ENCODE measurements around the gene SLC39A7. TPM values are rescaled to one million over a fixed set of nuclear protein-coding genes. Genes with fewer than 3 reads are reported as not detected.

Gene SLC39A7
- total RNA-seq, 2 donors from 2014 or later = 123 to 163 TPM

DNA sequence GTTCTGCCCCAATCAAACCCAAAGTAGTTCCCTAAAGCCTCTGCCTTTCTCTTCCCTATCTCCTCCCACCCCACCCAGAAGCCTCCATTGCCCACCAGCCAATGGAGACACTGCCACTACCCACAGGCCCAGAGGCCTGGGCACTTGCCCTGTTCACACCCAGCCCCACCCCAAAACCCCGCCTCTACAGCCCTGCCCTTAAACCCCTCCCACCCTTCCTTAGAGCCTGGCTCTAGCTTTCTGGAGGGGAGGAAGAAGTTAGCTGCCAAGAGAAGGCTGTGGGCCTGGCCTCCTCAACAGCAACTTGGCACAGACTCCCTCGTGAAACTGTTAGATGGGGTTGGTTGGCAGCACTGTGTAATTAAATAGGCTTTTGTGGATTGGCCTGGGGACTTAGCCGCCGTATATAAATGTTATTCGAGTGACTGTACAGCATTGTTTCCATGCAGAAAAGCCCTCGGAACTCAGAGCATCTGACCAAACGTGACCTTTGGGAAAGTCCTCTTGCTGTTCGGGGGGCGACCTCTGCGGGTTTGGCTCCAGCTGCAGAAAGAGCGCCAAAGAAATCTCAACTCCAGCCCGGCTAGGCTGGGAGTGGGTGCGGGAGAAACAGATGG, 39.8 kb upstream of the SLC39A7 start:
- TF ChIP-seq, protein P1, sequence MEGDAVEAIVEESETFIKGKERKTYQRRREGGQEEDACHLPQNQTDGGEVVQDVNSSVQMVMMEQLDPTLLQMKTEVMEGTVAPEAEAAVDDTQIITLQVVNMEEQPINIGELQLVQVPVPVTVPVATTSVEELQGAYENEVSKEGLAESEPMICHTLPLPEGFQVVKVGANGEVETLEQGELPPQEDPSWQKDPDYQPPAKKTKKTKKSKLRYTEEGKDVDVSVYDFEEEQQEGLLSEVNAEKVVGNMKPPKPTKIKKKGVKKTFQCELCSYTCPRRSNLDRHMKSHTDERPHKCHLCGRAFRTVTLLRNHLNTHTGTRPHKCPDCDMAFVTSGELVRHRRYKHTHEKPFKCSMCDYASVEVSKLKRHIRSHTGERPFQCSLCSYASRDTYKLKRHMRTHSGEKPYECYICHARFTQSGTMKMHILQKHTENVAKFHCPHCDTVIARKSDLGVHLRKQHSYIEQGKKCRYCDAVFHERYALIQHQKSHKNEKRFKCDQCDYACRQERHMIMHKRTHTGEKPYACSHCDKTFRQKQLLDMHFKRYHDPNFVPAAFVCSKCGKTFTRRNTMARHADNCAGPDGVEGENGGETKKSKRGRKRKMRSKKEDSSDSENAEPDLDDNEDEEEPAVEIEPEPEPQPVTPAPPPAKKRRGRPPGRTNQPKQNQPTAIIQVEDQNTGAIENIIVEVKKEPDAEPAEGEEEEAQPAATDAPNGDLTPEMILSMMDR (conservative IDR thresholded peaks at IDR 0.05) = no peak
- H3K4me1 ChIP-seq (ENCODE audit: control insufficient read depth, insufficient read depth, low read length) = no peaks in the 10 kb centered on the region
- Mint-ChIP-seq H3K27me3 (ENCODE audit: insufficient read depth) (peaks cover 35% of the 10 kb centered on the region), H3K4me3 (peak overlapping the region; percentile 68), H3K4me1 (no peaks in the 10 kb centered on the region), H3K9me3 (no peaks in the 10 kb centered on the region), H3K27ac (no peak overlapping the region), H3K36me3 (ENCODE audit: low read depth) (no peaks in the 10 kb centered on the region)
- peaks cover 15% of the 10 kb centered on the region for H3K27me3 ChIP-seq (ENCODE audit: control insufficient read depth, insufficient read depth, low read length, poor library complexity, severe bottlenecking)
- H3K36me3 ChIP-seq (ENCODE audit: control insufficient read depth, insufficient read depth, low read length) = no peaks in the 10 kb centered on the region
- 77 to 81% methylated on average over 10 to 13 of the region's 13 CpGs for WGBS, 2 experiments (ENCODE audit: insufficient coverage in 1 of 2, insufficient read length in 1 of 2)
- H3K9ac ChIP-seq (ENCODE audit: extremely low read depth, low read length, poor library complexity, severe bottlenecking) = no peak overlapping the region
- peak; percentile 72 for DNase-seq
- no peak overlapping the region for H3K4me3 ChIP-seq (ENCODE audit: low read length)
- no peak overlapping the region for H3K27ac ChIP-seq (ENCODE audit: low read depth, low read length)
- H3K9me3 ChIP-seq (ENCODE audit: control insufficient read depth, low read length) = no peaks in the 10 kb centered on the region

DNA sequence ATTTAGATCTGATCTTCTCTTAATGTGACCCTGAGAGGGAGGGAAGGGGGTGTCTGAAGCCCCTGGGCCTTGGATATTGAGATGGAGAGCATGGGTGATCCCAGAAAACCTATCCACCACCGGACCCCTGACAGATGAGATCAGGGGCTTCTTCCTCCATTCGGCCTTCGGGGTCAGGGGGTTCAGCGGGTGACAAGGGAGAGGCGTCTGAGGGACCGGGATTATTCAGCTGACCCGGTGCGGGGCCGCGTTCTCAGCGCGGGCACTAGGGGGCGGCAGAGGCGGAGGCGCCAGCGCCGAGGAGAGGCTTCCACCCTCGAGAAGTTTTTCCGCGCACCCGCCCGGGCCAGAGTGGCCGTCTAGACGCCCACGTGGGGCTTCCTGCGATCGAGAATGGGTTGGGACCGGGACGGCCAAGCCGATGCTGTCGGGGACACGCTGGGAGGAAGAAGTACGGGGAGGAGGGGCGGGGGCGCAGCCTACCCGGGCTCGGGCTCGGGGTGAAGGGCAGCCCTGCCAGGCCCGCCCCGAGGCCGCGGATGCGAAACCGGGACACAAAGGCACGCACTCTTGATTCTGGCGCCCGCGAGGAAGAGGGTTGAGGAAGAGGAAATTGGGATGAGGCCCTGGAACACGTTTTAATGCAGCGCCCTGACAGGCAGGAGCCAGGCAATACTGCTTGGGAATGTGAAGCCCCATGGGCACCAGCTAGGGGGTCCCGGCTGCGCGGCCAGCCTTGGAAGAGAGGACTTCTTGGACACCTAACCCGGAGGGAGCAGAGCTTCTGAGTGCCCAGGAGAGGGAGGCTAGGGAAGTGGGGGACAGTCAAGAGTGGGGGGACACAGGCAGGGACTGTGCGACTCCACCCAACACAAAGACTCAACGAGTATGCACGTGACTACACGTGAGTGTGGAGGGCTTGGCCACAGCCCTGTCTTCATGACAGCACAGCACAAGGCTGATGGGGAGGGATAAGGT, 39.0 kb upstream of the SLC39A7 start:
- H3K36me3 Mint-ChIP-seq (ENCODE audit: low read depth) = no peaks in the 10 kb centered on the region
- Histone ChIP-seq H3K9ac (ENCODE audit: extremely low read depth, low read length, poor library complexity, severe bottlenecking) (no peak overlapping the region), H3K9me3 (ENCODE audit: control insufficient read depth, low read length) (no peaks in the 10 kb centered on the region), H3K4me3 (ENCODE audit: low read length) (peak overlapping the region; percentile 74), H3K36me3 (ENCODE audit: control insufficient read depth, insufficient read depth, low read length) (no peaks in the 10 kb centered on the region), H3K27me3 (ENCODE audit: control insufficient read depth, insufficient read depth, low read length, poor library complexity, severe bottlenecking) (peaks cover 15% of the 10 kb centered on the region), H3K27ac (ENCODE audit: low read depth, low read length) (no peak overlapping the region), H3K4me1 (ENCODE audit: control insufficient read depth, insufficient read depth, low read length) (no peaks in the 10 kb centered on the region)
- TF ChIP-seq, protein P1 (conservative IDR thresholded peaks at IDR 0.05) = peak; percentile 93
- DNase-seq = peak; percentile 92
- peaks cover 35% of the 10 kb centered on the region for H3K27me3 Mint-ChIP-seq (ENCODE audit: insufficient read depth)
- H3K4me1 Mint-ChIP-seq = no peaks in the 10 kb centered on the region
- H3K27ac Mint-ChIP-seq = no peak overlapping the region
- 17 to 19% methylated on average over 29 to 58 of the region's 58 CpGs for WGBS, 2 experiments (ENCODE audit: insufficient coverage in 1 of 2, insufficient read length in 1 of 2)
- H3K4me3 Mint-ChIP-seq = peak overlapping the region; percentile 68
- H3K9me3 Mint-ChIP-seq = no peaks in the 10 kb centered on the region

DNA sequence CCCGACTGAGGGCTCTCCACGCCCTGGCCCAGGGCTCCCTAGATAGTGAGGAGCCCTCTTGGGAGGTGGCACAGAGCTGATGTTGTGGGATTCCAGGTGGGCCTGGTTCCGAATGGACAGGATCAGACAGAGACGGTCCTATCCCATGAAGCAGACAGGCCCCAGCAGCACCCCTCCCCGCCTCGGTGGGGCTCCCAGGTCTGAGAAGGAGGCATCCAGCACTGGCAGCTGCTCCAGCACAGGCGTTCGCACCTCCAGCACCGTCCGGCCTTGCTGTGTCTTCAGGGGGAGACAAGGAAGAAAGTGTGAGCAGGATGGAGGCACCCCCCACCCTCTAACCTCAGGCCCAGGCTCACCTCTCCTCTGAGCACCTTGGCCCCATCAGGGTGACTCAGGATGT, 37.1 kb upstream of the SLC39A7 start:
- no peak overlapping the region for H3K9ac ChIP-seq (ENCODE audit: extremely low read depth, low read length, poor library complexity, severe bottlenecking)

More for the DNA sequence above, 37.1 kb upstream of the SLC39A7 start:
- Histone ChIP-seq H3K4me1 (ENCODE audit: control insufficient read depth, insufficient read depth, low read length) (no peaks in the 10 kb centered on the region), H3K27ac (ENCODE audit: low read depth, low read length) (no peak overlapping the region), H3K9me3 (ENCODE audit: control insufficient read depth, low read length) (no peaks in the 10 kb centered on the region), H3K4me3 (ENCODE audit: low read length) (no peak overlapping the region), H3K36me3 (ENCODE audit: control insufficient read depth, insufficient read depth, low read length) (no peaks in the 10 kb centered on the region), H3K27me3 (ENCODE audit: control insufficient read depth, insufficient read depth, low read length, poor library complexity, severe bottlenecking) (peaks cover 15% of the 10 kb centered on the region)
- 80 to 89% methylated on average over 7 to 10 of the region's 10 CpGs for WGBS, 2 experiments (ENCODE audit: insufficient coverage in 1 of 2, insufficient read length in 1 of 2)
- Mint-ChIP-seq H3K4me3 (no peak overlapping the region), H3K27ac (no peak overlapping the region), H3K9me3 (no peaks in the 10 kb centered on the region), H3K4me1 (no peaks in the 10 kb centered on the region), H3K27me3 (ENCODE audit: insufficient read depth) (peaks cover 35% of the 10 kb centered on the region), H3K36me3 (ENCODE audit: low read depth) (no peaks in the 10 kb centered on the region)
- DNase-seq = no peak
- TF ChIP-seq, protein P1 (conservative IDR thresholded peaks at IDR 0.05) = no peak

Data from endodermal cell (in vitro differentiated cells).